RPMI8226 (cell line): ENCODE measurements around the gene TMEM212.

ENCODE experiments used
- DNase-seq: peaks from one replicate; pipeline ENCODE4 v3.0.0-alpha.2; 2015

The TMEM212 gene

DNA sequence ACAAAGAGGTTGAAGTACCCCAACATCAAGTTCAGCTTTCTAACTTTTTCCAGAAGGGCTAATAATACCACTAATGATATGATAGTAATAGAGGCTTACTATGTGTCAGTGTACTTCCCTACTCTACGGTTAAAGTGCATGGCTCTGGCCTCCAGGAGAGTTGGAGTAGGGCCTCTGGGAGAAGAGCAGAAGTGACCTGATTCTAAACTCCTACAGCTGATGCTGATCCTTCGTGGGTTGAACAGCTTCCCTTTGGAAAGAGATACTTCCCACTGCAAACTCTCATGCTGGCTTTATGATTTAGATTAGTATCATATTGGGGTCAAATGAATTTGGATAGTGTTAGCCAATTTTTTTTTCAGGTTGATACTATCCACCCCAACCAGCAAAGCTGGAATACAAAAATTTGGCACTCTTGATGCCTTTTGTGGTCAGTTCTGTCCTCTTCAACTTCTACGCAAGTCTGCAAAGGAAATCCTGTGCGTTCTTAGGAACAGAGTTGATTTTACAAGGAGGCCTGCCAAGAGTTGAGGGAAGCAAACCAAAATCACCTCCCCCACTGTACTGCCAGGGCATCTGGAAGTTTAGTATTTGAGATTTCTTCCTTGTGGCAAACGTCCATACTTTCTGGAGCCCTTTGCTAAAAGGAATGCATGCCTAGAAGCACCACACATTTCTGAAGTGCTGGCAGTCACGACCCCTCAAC is 17.8 kb downstream of the TMEM212 start:
- no peak for DNase-seq

DNA sequence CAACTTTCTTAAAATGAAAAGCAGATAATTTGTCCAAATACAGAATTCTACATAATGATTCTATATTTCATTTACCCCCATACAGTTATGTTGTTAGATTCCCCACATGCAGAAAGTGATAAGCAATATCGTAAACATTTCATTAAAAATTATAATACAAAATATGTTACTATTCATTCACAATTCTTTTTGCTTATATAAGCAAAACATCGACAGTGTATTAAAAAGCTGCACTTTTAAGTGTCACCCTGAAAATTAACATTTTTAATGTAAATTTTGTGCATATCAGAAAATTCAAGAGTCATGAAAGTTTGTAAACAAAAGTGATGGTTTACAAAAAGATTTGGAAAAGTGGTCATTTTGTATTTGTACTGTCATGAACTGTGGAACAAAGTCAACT is 19.2 kb downstream of the TMEM212 start:
- no peak for DNase-seq

- no peak for DNase-seq
Observed at GRCh38 chr3:171862993-171863521, 19.9 kb downstream of the TMEM212 start.

GRCh38 chr3:171863920-171864319 is 20.8 kb downstream of the TMEM212 start:
- no peak for DNase-seq

- DNase-seq: no peak
Observed at GRCh38 chr3:171865191-171865865, 22.2 kb downstream of the TMEM212 start.

DNA sequence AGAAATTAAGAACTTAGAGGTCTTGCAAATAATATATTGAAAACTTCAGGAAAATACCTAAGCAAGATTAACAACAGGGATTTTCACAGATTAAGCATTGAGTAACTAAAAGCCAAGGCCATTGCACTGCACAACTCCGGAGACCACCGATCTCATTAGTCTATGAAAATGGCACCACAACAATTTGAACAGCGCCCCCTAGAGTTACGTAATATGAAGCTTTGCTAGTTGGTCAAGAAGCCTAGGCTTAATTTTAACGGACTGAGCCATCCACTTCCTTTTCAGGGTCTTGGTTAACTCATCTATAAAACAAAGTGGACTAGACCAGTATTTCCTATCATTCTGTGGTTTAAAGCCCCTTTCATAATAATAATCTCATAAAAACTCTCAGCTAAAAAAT is 24.8 kb downstream of the TMEM212 start:
- peak; percentile 21 for DNase-seq

DNA sequence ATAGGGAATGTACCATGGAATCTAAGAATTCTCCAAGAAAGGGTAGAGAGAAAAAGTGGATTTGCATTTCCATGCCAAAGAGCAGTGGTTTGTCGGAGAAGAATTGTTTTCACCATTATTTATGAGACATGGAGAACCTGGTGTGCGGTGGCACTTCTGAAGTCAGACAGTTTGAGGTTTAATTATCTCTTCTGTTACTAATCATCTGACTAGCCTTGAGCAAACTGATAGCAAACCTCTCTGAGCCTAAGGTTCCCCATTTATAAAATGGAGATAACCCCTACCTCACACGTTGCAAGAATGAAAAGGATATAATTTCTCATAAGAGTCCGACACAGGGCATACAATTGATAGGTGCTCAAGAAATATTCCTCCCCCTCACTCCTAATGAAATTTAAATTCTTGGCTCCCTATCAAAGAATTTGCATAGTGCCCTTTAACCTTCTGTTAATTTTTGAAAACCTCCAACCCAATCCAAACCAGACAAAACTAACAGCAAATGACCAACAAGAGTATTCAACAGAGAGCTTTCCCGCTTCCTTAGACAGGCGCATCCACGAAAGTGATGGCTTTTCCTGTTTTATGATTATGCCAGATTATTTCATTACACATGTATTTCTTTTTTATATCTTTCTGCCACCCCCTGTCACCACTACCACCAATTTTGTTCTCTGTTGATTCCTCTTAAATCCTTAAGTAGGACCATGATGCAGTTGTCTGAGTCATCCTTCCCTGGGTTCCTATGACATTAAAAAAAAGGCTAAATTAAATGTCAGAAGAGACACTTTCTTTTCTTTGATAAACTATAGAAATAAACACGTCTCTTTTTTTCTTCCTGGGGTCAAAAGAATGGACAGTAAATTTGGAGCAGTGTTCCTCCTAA is 28.5 kb downstream of the TMEM212 start:
- no peak for DNase-seq

DNA sequence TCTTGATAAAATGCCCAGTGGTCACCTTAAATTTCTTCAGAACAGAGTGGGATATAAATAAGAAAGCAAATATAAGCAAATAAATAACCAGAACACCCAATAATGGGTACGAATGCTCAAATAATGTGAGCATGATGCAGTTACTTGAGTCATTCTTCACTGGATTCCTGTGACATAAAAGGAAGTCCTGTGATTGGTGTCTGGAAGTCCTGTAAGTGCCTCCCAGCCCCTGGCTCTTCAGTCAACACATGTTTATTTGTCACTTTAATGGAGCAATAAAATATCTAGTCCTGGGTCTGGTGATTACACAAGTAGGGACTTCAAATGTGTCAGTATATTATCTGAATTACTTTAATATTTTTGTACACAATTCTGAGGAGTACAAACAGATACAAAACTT is 30.4 kb downstream of the TMEM212 start:
- DNase-seq: no peak

DNA sequence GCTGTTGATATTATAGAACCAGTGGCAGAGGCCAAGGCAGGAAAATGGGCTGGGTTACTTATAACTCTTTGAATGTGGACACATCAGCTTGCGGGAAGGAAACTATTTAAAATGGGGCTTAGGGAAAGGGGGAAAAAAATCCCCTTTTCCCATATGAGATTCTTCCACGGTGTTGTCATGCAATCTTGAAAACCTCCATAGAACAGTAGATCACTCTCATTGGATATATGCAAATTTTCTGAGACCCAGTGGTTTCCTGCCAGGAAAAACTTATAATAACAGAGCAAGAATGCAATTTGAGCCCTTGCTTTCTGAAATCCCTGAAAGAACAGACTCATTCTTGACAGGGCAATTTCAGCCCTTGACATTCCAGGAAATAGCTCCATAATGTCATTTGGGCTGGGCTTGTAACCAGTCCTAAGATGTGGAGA is 31.1 kb downstream of the TMEM212 start:
- no peak for DNase-seq

- DNase-seq: no peak
Observed at GRCh38 chr3:171874879-171875278, 31.7 kb downstream of the TMEM212 start.

DNA sequence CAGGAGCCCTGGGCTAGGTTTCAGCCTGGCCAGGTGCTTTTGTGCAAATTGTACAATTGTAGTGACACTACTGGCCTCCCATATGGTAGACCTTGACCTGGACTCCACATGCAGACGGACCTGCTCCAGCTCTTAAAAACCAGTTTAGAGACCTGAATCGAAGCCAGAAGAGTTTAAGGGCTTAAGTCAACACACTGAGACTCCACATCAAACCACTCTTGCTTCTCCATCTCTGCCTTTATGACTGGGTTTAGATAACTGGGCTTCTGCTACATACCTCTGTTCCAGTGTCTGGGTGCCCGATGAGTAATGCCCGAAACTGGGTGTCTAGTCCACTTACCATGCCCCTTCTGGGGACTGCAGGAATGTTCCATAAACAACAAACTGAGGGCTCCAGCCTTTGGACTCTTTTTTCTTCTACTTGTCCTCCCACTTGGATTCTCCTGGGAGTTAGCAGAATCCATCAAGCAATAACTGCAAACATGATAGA is 32.8 kb downstream of the TMEM212 start:
- DNase-seq: no peak

DNA sequence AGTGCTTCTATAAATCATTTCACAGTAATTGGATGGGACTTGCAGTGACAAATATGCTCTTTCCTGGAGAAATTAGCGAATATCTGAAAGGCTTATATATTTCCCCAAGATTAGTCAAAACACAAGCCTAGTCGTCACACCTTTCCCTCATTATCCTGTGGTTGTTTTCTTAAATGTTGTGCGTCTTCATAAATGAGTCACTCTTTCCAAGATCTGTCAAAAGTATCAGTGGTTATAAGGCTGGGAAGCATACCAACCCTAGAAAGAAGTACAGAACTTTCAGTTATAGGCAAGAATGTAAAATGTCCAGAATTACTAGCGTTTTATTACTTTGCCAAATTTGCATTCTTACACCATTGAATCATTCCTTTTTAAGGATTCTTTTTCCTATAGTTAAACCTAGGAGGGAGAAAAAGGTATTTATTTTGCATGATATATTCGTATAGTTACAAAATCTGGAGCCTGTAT is 33.6 kb downstream of the TMEM212 start:
- DNase-seq: no peak

DNA sequence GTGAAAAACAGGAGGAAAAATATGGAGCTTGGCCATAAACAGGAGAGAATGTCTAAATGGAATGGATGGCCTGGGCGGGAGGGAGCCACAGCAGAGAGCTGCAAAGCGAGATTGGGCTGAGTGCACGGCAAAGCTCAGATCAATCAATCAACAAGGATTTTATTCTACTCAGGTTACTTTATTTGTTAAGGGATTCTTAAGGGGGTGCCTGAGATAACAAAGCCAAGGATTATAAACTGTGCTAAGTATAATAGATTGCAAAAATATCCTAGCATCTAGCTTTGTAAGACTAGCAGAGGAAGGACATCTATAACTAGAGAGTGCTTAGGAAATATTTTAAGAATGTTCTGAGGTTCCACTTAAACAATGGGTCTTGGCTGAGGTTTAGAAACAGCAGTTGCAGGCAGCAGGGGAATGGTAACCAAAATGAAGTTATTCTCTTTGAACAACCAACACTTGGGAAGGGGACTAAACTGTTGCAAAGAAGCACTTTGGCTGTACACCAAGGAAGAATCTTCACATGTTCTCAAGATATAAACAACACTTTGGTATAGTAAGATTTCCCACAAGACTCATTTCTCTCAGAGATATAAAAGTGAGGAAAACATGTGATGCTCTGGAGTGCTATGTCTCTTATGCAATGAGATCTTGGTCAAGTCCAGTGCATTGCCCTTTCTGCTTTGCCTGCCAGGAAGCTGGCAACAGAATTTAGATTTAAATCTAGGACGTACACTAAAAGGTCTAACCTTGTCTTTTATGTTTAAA is 35.5 kb downstream of the TMEM212 start:
- no peak for DNase-seq

DNA sequence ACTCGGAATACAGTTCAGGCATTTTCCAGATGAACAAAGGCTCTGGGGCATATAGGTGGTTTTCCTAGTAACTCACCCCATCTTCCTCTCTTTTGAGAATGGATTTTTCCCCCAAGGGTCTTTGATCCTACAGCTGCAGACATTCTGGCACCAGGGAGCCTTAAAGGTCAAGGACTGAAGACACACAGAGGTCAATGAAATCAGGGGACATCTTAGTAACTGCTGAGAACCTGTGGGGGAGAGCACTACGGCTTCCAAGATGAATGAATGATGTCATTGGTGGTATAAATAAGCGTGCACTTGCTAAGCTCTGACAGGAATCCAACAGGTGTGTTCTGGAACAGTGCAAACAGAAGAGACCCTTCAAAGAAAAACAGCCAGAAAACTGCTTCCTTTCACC is 36.3 kb downstream of the TMEM212 start:
- DNase-seq: no peak

- no peak for DNase-seq
Observed at GRCh38 chr3:171880101-171880870, 37.1 kb downstream of the TMEM212 start.

DNA sequence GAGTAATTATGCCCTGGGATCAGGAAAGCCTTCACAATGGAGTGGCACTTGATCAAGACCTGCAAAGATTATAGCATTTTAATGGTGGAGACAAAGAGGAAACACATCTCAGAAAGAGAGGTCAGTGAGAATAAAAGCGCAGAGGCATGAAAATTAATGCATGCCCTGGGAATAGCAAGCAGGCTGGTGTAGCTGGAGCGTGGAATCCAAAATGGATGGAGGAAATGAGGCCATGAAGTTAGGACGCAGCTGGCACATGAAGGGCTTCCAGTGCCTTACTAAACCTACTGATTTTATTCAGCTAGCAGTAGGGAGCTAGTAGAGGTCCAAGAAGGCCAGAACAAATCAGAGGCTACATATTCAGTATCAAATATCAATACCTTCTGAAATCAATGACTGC is 38.1 kb downstream of the TMEM212 start:
- DNase-seq: no peak

DNA sequence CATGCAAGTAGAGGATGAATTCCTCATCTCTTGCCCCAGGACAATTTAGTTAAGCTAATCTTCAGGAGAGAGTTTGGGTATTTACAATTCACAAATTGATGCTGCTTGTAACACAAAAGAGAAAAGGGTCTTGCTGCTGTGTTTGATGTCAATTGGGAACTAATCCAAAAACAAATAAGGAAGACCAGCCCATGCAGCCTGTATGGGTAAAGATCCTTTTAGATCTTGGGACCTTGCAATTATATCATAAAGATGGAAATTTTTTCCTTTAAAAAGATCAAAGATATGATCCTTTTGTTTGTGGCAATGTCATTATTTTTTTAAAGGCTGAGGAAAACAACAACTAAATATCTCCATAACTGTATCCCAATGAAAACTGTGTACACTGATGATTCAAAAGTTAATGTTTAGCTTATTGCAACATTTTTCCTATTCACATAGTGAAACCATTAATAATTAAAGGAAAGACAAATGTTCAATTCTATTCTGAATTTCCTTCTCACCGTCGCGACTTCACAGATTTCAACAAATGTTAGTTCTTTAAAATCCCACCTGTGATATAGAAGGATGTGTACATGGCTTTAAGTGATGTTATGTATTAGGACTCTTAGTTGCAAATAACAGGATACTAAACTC is 40.2 kb downstream of the TMEM212 start:
- DNase-seq: no peak

DNA sequence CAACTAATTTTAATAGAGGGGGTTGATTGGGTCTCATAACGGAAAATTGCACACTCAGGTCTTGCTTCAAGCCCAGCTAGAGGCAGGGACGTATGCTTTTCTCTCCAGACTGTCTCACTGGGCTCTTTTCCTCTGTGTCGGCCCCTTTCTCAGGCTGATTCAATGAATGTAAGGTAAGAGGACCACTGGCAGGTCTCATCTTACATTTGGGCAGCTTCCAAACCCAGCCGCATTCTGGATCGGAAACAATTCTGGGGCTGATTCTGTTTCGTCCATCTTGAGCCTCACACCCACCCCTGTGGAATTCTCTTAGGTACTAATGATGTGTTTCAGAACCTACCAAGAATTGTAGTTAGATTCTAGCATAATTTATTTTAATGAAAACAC is 40.7 kb downstream of the TMEM212 start:
- DNase-seq: no peak

DNA sequence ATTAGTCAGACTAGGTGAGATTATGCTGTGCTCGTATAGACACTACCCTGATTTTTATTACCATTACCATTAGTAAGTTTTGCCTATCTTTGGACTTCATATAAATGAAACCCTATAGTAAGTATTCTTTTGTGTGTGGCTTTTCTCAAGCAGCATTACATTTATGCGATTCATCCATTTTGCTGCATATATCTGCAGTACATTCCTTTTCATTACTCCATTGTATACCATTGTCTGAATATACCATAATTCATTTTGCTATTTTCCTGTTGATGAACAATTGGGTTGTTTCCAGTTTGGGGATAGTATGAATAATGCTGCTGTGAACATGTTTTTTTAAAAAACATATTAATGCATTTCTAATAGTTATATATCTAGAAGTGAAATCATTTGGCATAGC is 45.3 kb downstream of the TMEM212 start:
- no peak for DNase-seq

DNA sequence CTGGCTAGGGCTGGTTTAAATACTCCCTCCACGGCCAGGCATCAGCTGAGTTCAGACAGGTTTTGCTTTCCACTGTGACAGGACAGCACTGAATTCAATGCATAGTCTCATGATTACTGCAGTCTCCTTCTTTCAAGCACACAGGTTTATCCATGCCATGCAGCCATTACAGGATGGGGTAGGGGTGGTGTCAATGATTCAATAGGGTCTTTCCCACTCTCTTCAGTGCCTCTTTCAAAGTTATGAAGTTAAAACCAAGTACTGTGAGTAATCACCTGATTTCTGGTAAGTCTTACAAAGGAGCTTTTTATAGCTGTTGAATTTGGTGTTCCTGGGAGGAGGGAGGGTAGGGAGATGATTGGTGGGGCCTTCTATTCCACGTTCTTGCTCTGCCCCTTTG is 47.2 kb downstream of the TMEM212 start:
- no peak for DNase-seq

DNA sequence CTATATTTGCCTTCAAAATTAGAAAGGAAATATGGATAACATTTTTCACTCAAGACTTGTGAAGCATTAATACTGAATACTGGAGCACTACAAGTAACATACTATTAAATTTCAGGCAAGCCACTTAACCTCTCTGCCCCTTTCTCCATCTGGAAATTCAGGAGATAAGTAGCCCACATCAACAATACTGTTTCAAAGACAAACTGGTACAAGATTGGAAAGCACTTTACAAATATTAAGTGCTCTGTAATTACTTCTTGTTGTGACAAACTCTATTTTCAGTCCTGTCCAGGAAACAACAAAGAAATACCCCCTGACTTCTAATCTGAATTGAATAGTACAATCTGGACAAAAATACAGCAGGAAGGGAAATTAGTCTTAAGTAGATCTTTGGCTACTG is 49.3 kb downstream of the TMEM212 start:
- no peak for DNase-seq
